G401.6 (cell line): Measurements from ENCODE around the gene MYCBPAP.

ENCODE experiments used
- FAIRE-seq: peaks from 2 replicates; lab custom pipeline; 2012; peaks lifted over from hg19 to GRCh38; lab: Jason Lieb, UNC

MYCBPAP gene

GRCh38 chr17:50491505-50491904 is 16.7 kb upstream of the MYCBPAP start:
- no peak for FAIRE-seq

GRCh38 chr17:50492214-50492613 is 16.0 kb upstream of the MYCBPAP start:
- no peak for FAIRE-seq

GRCh38 chr17:50493744-50494143 is 14.5 kb upstream of the MYCBPAP start:
- FAIRE-seq, result no peak

GRCh38 chr17:50495217-50495823 is 12.9 kb upstream of the MYCBPAP start:
- FAIRE-seq, result no peak

GRCh38 chr17:50495918-50496317 is 12.3 kb upstream of the MYCBPAP start:
- FAIRE-seq, result no peak

- FAIRE-seq, result no peak
Measured at GRCh38 chr17:50498021-50498874, 10.0 kb upstream of the MYCBPAP start.

- FAIRE-seq, result no peak
Measured at GRCh38 chr17:50499270-50499669, 9.0 kb upstream of the MYCBPAP start.

GRCh38 chr17:50499721-50500120 is 8.5 kb upstream of the MYCBPAP start:
- FAIRE-seq, result no peak

GRCh38 chr17:50501054-50501453 is 7.2 kb upstream of the MYCBPAP start:
- peak; percentile 21 for FAIRE-seq

GRCh38 chr17:50502301-50502990 is 5.8 kb upstream of the MYCBPAP start:
- no peak for FAIRE-seq

GRCh38 chr17:50505591-50506130 is 2.6 kb upstream of the MYCBPAP start:
- no peak for FAIRE-seq

GRCh38 chr17:50506298-50506697 is 1.9 kb upstream of the MYCBPAP start:
- no peak for FAIRE-seq

GRCh38 chr17:50508573-50509460 is 578 bp downstream of the MYCBPAP start:
- no peak for FAIRE-seq

- no peak for FAIRE-seq
Measured at GRCh38 chr17:50511058-50511457, 2.8 kb downstream of the MYCBPAP start.

GRCh38 chr17:50513495-50513894 is 5.3 kb downstream of the MYCBPAP start:
- FAIRE-seq, result no peak

GRCh38 chr17:50514388-50514787 is 6.1 kb downstream of the MYCBPAP start:
- no peak for FAIRE-seq

- FAIRE-seq, result no peak
Measured at GRCh38 chr17:50514936-50515702, 6.9 kb downstream of the MYCBPAP start.

GRCh38 chr17:50517011-50517410 is 8.8 kb downstream of the MYCBPAP start:
- no peak for FAIRE-seq

GRCh38 chr17:50517504-50518383 is 9.5 kb downstream of the MYCBPAP start:
- FAIRE-seq, result no peak

- FAIRE-seq, result no peak
Measured at GRCh38 chr17:50518384-50519023, 10.3 kb downstream of the MYCBPAP start.
